ENCODE measurements around the gene FBXO15.

GRCh38 chr18:74152270-74152669, 4.6 kb upstream of the FBXO15 start:
- TF ChIP-seq POLR2AphosphoS5 (IDR thresholded peaks at IDR 0.05) (no peak), CTCF (IDR thresholded peaks at IDR 0.05) (no peak)
